WERI-Rb-1 (cell line): Measurements from ENCODE around the gene SLC25A5.

Source experiments
- DNase-seq: peaks from one replicate; pipeline ENCODE4 v3.0.0-alpha.2; 2020
- H3K27ac ChIP-seq: fragments of 250-450 bp; sonication (Bioruptor Pico); 2 replicates; pipeline ENCODE4 v1.5.1; 2020; ENCODE audit warnings: mild to moderate bottlenecking, moderate library complexity
- H3K27me3 ChIP-seq: fragments of 250-450 bp; sonication (Bioruptor Pico); 2 replicates; pipeline ENCODE4 v1.5.1; 2021; ENCODE audit warnings: mild to moderate bottlenecking, low read depth, moderate library complexity; ENCODE audit not compliant: insufficient read depth, severe bottlenecking
- H3K36me3 ChIP-seq: fragments of 250-450 bp; sonication (Bioruptor Pico); 2 replicates; pipeline ENCODE4 v1.5.1; 2020; ENCODE audit warnings: mild to moderate bottlenecking, moderate library complexity
- H3K4me3 ChIP-seq: 2 replicates; pipeline ENCODE4 v1.5.1; 2011; ENCODE audit warnings: low read depth, mild to moderate bottlenecking, control low read depth, low read length
- H3K9me3 ChIP-seq: fragments of 250-450 bp; sonication (Bioruptor Pico); 2 replicates; pipeline ENCODE4 v1.5.1; 2021; ENCODE audit warnings: mild to moderate bottlenecking, moderate library complexity; ENCODE audit not compliant: severe bottlenecking
- CTCF ChIP-seq: IDR thresholded peaks from 2 replicates; pipeline ENCODE4 v1.5.1; 2011; ENCODE audit warnings: low read depth, mild to moderate bottlenecking, control low read depth, inconsistent platforms, low read length

The SLC25A5 gene

GRCh38 chrX:119467842-119468550 is at the start of gene SLC25A5:
TSS of gene SLC25A5 (plus strand) at chrX:119468444. CDS start at chrX:119468516, 72 bp downstream.
- H3K9me3 ChIP-seq = no peaks in the 10 kb centered on the region
- no peak for TF ChIP-seq CTCF
- H3K27ac ChIP-seq = peak within 1 kb of the TSS; percentile 87
- peaks cover 14% of the 10 kb centered on the region for H3K36me3 ChIP-seq
- peak; percentile 81 for DNase-seq
- H3K27me3 ChIP-seq = peaks cover 7% of the 10 kb centered on the region
- peak within 1 kb of the TSS; percentile 81 for H3K4me3 ChIP-seq

- no peaks in the 10 kb centered on the region for H3K9me3 ChIP-seq
- no peaks in the 10 kb centered on the region for H3K36me3 ChIP-seq
- no peak overlapping the region for H3K27ac ChIP-seq
- DNase-seq = no peak
- H3K4me3 ChIP-seq = no peak overlapping the region
- no peak for TF ChIP-seq CTCF
- H3K27me3 ChIP-seq = no peaks in the 10 kb centered on the region
Observed at GRCh38 chrX:119419146-119419545, 49.1 kb upstream of the SLC25A5 start.

- H3K27ac ChIP-seq = no peak overlapping the region
- no peaks in the 10 kb centered on the region for H3K36me3 ChIP-seq
- H3K27me3 ChIP-seq = no peaks in the 10 kb centered on the region
- no peak overlapping the region for H3K4me3 ChIP-seq
- TF ChIP-seq CTCF = no peak
- no peak for DNase-seq
- no peaks in the 10 kb centered on the region for H3K9me3 ChIP-seq
Observed at GRCh38 chrX:119419898-119420297, 48.3 kb upstream of the SLC25A5 start.

- TF ChIP-seq CTCF = no peak
- no peaks in the 10 kb centered on the region for H3K27me3 ChIP-seq
- H3K36me3 ChIP-seq = no peaks in the 10 kb centered on the region
- H3K4me3 ChIP-seq = no peak overlapping the region
- H3K27ac ChIP-seq = no peak overlapping the region
- DNase-seq = no peak
- H3K9me3 ChIP-seq = no peaks in the 10 kb centered on the region
Observed at GRCh38 chrX:119421016-119421705, 47.1 kb upstream of the SLC25A5 start.

GRCh38 chrX:119423631-119424030 is 44.6 kb upstream of the SLC25A5 start:
- no peaks in the 10 kb centered on the region for H3K36me3 ChIP-seq
- TF ChIP-seq CTCF = no peak
- no peak overlapping the region for H3K4me3 ChIP-seq
- no peaks in the 10 kb centered on the region for H3K27me3 ChIP-seq
- no peak overlapping the region for H3K27ac ChIP-seq
- no peak for DNase-seq
- no peaks in the 10 kb centered on the region for H3K9me3 ChIP-seq

- Histone ChIP-seq H3K9me3 (no peaks in the 10 kb centered on the region), H3K27me3 (no peaks in the 10 kb centered on the region), H3K4me3 (no peak overlapping the region), H3K27ac (no peak overlapping the region), H3K36me3 (no peaks in the 10 kb centered on the region)
- DNase-seq = no peak
- no peak for TF ChIP-seq CTCF
Observed at GRCh38 chrX:119424999-119425398, 43.2 kb upstream of the SLC25A5 start.
